Neural progenitor cell (in vitro differentiated cells): ENCODE measurements around the gene PDGFC.

Experiments
- CTCF ChIP-seq: fragments of 200-600 bp; sonication (generic); IDR thresholded peaks from 2 replicates; pipeline ENCODE4 v1.5.1; 2017; ENCODE audit warnings: antibody characterized with exemption, mild to moderate bottlenecking
- EZH2phosphoT487 ChIP-seq: fragments of 200-600 bp; sonication (generic); IDR thresholded peaks from 2 replicates; pipeline ENCODE4 v1.6.1; 2017; ENCODE audit warnings: antibody characterized with exemption

DNA sequence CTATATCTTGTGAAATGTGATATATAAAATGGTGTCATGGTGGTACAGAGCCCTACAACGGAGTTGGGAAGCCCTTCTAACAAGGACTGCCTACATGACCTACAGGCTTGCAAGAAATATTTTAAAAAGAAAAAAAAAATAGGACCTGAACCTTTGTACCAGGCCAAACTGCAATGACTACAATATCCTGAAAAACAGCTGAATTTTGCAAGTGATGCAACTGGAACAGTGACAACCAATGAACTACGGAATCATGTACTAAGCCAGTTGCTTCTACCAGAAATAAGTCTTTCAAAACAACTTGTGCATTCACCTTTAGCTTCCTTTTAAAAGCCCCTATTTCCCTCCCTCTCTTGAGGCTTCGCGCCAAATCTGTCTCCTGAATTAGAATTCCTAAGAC lies 58.4 kb downstream of the PDGFC start:
- no peak for TF ChIP-seq CTCF
- no peak for TF ChIP-seq EZH2phosphoT487
